ENCODE data around the gene LRRFIP1. TPM values are rescaled to one million over a fixed set of nuclear protein-coding genes. Genes with fewer than 3 reads are reported as not detected.

LRRFIP1 gene
- total and polyA plus RNA-seq, 12 donors: 18.7 to 79.7 (median 51.8) TPM

DNA sequence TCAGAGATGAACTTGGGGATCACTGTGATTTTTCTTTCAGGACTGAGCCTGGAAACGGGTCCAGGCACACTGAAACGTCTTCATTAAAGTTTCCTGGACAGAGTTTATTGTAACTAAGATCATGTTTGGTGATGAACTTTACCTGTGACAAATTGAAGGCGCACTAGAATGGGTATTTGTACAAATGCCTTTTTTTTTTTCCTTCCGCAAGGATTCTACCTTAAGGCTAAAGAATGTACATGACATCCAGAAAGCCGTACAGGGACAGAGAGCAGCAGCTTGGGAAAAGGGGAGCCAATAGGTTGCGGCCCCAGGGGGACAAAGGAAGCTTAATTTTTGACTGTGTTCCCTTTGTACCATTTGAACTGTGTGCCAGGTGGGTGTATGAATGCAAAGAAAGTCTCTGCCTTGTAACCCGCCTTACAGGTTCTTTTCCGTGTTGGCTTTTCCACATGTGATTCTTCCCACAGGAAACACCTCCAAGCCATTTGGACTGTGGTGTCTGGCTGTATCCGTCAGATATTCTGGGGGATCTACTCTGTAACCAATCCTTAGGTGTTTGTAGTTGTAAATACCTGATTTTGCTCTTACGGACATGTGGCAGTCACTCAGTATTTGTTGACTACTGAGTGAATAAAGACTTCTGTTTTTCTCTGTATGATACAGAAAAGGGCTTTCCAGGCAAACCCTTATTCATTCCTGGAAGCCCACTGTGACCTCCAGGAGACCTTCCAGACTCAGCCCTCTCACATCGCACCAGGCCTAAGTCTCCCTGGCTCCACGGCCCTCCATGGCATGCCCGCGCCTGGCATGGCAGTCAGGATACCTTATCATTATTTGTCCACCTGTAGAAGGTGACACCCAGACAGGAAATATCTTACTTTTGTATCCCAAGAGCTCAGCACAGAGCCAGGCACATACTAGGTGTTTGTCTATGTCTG, 1.1 kb downstream of the LRRFIP1 start:
- peaks cover 0 to 23% of the 10 kb centered on the region in 2 donors for H3K4me1 ChIP-seq (replicated peaks in 1 of 2)
- intact Hi-C loops (cut with DNase I): no loop called here
- no peaks in the 10 kb centered on the region for H3K27me3 ChIP-seq
- H3K4me3 ChIP-seq: peak overlapping the region in 2 of 4 donors; percentile 24 to 89
- TF ChIP-seq, protein P1, sequence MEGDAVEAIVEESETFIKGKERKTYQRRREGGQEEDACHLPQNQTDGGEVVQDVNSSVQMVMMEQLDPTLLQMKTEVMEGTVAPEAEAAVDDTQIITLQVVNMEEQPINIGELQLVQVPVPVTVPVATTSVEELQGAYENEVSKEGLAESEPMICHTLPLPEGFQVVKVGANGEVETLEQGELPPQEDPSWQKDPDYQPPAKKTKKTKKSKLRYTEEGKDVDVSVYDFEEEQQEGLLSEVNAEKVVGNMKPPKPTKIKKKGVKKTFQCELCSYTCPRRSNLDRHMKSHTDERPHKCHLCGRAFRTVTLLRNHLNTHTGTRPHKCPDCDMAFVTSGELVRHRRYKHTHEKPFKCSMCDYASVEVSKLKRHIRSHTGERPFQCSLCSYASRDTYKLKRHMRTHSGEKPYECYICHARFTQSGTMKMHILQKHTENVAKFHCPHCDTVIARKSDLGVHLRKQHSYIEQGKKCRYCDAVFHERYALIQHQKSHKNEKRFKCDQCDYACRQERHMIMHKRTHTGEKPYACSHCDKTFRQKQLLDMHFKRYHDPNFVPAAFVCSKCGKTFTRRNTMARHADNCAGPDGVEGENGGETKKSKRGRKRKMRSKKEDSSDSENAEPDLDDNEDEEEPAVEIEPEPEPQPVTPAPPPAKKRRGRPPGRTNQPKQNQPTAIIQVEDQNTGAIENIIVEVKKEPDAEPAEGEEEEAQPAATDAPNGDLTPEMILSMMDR (IDR thresholded peaks at IDR 0.05): no peak
- no peak for TF ChIP-seq POLR2A (IDR thresholded peaks at IDR 0.05)
- H3K9me3 ChIP-seq (replicated peaks in 1 of 3): no peaks in the 10 kb centered on the region
- no peak for DNase-seq
- 71 to 75% (median 73%) methylated on average over 14 of the region's 14 CpGs for WGBS, 4 donors
- peak overlapping the region in 2 of 5 donors; percentile 49 to 78 for H3K27ac ChIP-seq
- no peaks in the 10 kb centered on the region for H3K36me3 ChIP-seq (replicated peaks in 1 of 2)

DNA sequence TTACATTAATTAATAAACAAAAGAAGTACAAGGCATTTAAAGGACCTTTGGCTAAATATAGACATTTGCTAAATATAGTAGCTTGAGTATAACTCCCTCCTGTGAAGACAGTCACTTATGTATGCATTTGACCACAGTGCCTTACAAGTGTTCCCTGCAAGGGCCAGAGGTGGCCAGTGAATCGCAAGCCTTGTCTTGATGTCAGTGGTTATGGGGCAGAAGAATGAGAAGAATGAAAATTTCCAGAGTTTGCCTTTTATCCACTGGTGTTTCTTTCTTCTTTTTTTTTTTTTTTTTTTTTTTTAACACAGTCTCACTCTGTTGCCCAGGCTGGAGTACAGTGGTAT, 1.8 kb downstream of the LRRFIP1 start:
- TF ChIP-seq, protein P1 (IDR thresholded peaks at IDR 0.05): no peak
- TF ChIP-seq POLR2A (IDR thresholded peaks at IDR 0.05): no peak
- no peak for DNase-seq
- intact Hi-C loops (cut with DNase I): no loop called here
- H3K9me3 ChIP-seq (replicated peaks in 1 of 3): no peaks in the 10 kb centered on the region
- no peak overlapping the region for H3K4me3 ChIP-seq
- H3K27me3 ChIP-seq: no peaks in the 10 kb centered on the region
- no peaks in the 10 kb centered on the region for H3K36me3 ChIP-seq (replicated peaks in 1 of 2)
- peaks cover 0 to 23% of the 10 kb centered on the region in 2 donors for H3K4me1 ChIP-seq (replicated peaks in 1 of 2)
- H3K27ac ChIP-seq: no peak overlapping the region
- WGBS, 4 donors: 88 to 100% (median 95%) methylated on average over 1 of the region's 1 CpG

DNA sequence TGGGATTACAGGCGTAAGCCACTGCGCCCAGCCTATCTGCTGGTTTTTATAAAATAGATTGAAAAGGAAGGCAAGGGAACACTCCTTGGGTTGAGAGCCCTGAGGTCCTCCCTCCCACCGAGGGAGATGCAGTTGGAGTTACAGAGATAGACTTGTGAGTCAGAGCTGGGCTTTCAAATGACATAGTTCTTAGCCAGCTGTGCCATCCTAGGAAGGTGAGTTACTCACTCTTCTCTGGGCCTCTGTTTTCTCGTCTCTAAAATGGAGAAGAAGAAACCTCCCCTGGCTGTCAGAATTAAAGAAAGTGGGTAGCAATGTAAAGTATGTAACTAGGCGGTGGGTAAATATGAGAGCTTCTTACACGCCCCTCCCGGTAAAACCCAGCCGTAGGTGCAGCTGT, 2.4 kb downstream of the LRRFIP1 start:
- Histone ChIP-seq H3K27ac (no peak overlapping the region), H3K27me3 (no peaks in the 10 kb centered on the region), H3K36me3 (replicated peaks in 1 of 2) (no peaks in the 10 kb centered on the region), H3K4me3 (no peak overlapping the region), H3K9me3 (replicated peaks in 1 of 3) (no peaks in the 10 kb centered on the region), H3K4me1 (replicated peaks in 1 of 2) (peaks cover 0 to 23% of the 10 kb centered on the region in 2 donors)
- no peak for TF ChIP-seq POLR2A (IDR thresholded peaks at IDR 0.05)
- TF ChIP-seq, protein P1 (IDR thresholded peaks at IDR 0.05): no peak
- intact Hi-C loops (cut with DNase I): no loop called here
- no peak for DNase-seq
- WGBS, 4 donors: 71 to 96% (median 93%) methylated on average over 8 of the region's 8 CpGs

DNA sequence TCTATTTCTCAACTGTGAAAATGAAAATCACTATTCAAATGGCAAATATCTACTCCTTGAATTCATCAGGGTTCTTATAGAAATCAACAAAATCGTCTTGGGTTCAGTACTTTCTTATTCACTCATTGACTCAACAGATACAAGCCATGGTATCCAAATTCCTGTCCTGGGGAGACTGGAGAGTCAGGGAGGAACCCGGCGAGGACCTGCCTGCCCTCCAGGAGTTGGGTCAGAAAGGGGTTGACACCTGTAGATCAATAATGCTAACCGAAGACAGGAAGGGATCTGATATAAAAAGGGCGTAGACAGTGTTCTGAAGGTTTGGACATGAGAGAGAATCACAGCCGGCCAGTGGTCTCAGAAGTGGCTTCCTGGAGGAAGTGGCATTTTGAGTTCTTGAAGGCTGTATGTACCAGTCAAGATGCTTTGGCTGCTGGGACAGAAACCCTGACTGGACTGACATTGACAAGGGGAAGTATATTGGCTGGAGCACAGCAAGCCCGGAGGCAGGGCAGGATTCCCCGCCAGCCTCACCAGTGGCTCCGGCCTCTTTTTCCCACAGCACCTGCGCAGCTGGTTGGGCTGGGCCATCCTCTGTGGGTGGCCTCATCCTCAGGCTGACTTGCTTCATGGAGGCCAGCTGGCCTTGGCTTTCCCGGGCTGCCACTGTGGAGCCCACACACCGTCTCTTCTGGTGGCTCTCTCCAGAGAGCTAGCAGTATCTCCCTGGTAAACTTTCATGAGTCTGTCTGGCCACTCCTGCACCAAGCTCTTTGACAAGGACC, 3.0 kb downstream of the LRRFIP1 start:
- intact Hi-C loops (cut with DNase I): no loop called here
- no peak for DNase-seq
- Histone ChIP-seq H3K9me3 (replicated peaks in 1 of 3) (no peaks in the 10 kb centered on the region), H3K27me3 (no peaks in the 10 kb centered on the region), H3K27ac (no peak overlapping the region), H3K4me1 (replicated peaks in 1 of 2) (peaks cover 0 to 23% of the 10 kb centered on the region in 2 donors), H3K36me3 (replicated peaks in 1 of 2) (no peaks in the 10 kb centered on the region), H3K4me3 (no peak overlapping the region)
- WGBS, 4 donors: 86 to 95% (median 93%) methylated on average over 6 to 12 of the region's 12 CpGs
- TF ChIP-seq, protein P1 (IDR thresholded peaks at IDR 0.05): no peak
- TF ChIP-seq POLR2A (IDR thresholded peaks at IDR 0.05): no peak

Data from adrenal gland (tissue), 12 donors.